Stomach smooth muscle (tissue), 2 donors: ENCODE measurements around the gene MAGEA9.
"Not testable (repeated sequence)": the region's sequence is repeated elsewhere in the genome, so short reads cannot be mapped to it uniquely, and the experiment has no call there.

Experiments used
- H3K27ac ChIP-seq: one replicate; pipeline ENCODE4 v1.7.0; 2013; ENCODE audit warnings: mild to moderate bottlenecking, low read length, inconsistent platforms
- H3K27me3 ChIP-seq, 2 donors: one replicate each; pipeline ENCODE4 v1.7.0; 2013; ENCODE audit warnings: low read length in 2 of 2; ENCODE audit not compliant: insufficient read depth in 2 of 2, control insufficient read depth in 1 of 2
- H3K36me3 ChIP-seq, 2 donors: one replicate each; pipeline ENCODE4 v1.7.0; 2013; ENCODE audit warnings: low read length in 2 of 2; ENCODE audit not compliant: control insufficient read depth in 2 of 2, insufficient read depth in 2 of 2
- H3K4me1 ChIP-seq: one replicate; pipeline ENCODE4 v1.7.0; 2013; ENCODE audit warnings: low read length; ENCODE audit not compliant: control insufficient read depth, insufficient read depth
- H3K4me3 ChIP-seq, 2 donors: one replicate each; pipeline ENCODE4 v1.7.0; 2013; ENCODE audit warnings: low read length in 2 of 2
- H3K9ac ChIP-seq, 2 donors: one replicate each; pipeline ENCODE4 v1.7.0; 2013; ENCODE audit warnings: low read length in 2 of 2, mild to moderate bottlenecking in 1 of 2
- H3K9me3 ChIP-seq, 2 donors: one replicate each; pipeline ENCODE4 v1.7.0; 2013; ENCODE audit warnings: low read length in 2 of 2; ENCODE audit not compliant: control insufficient read depth in 2 of 2
- donor health status: healthy.
- donor health status: Pancreatic carcinoma.

The MAGEA9 gene

GRCh38 chrX:149781727-149782126, at the start of gene MAGEA9:
TSS of gene MAGEA9 (plus strand) at chrX:149781930. CDS start at chrX:149786211, 4,281 bp downstream.
- H3K27ac ChIP-seq, H3K27me3 ChIP-seq, H3K9ac ChIP-seq, H3K9me3 ChIP-seq, H3K4me1 ChIP-seq, H3K4me3 ChIP-seq, H3K36me3 ChIP-seq: not testable (repeated sequence)

- not testable (repeated sequence) for H3K9ac ChIP-seq, H3K27ac ChIP-seq, H3K4me3 ChIP-seq, H3K9me3 ChIP-seq, H3K27me3 ChIP-seq, H3K4me1 ChIP-seq, H3K36me3 ChIP-seq
These were observed 39.5 kb upstream of the MAGEA9 start for GRCh38 chrX:149742269-149742668.

GRCh38 chrX:149746390-149747007, 35.2 kb upstream of the MAGEA9 start:
- not testable (repeated sequence) for H3K4me1 ChIP-seq, H3K36me3 ChIP-seq, H3K27me3 ChIP-seq, H3K9me3 ChIP-seq, H3K9ac ChIP-seq, H3K27ac ChIP-seq, H3K4me3 ChIP-seq

- Histone ChIP-seq H3K36me3 (no peaks in the 10 kb centered on the region), H3K9me3 (no peaks in the 10 kb centered on the region), H3K27ac (no peak overlapping the region), H3K4me3 (no peak overlapping the region), H3K27me3 (no peaks in the 10 kb centered on the region), H3K4me1 (no peaks in the 10 kb centered on the region), H3K9ac (no peak overlapping the region)
These were observed 24.3 kb upstream of the MAGEA9 start for GRCh38 chrX:149757206-149758067.

- no peak overlapping the region for H3K9ac ChIP-seq
- no peaks in the 10 kb centered on the region for H3K9me3 ChIP-seq
- H3K27ac ChIP-seq = no peak overlapping the region
- H3K4me1 ChIP-seq = no peaks in the 10 kb centered on the region
- no peaks in the 10 kb centered on the region for H3K27me3 ChIP-seq
- H3K4me3 ChIP-seq = no peak overlapping the region
- H3K36me3 ChIP-seq = no peaks in the 10 kb centered on the region
These were observed 23.5 kb upstream of the MAGEA9 start for GRCh38 chrX:149758068-149758714.

GRCh38 chrX:149758715-149759078, 23.0 kb upstream of the MAGEA9 start:
- H3K27me3 ChIP-seq, H3K9me3 ChIP-seq, H3K36me3 ChIP-seq, H3K9ac ChIP-seq, H3K27ac ChIP-seq, H3K4me1 ChIP-seq, H3K4me3 ChIP-seq: not testable (repeated sequence)

- H3K36me3 ChIP-seq = no peaks in the 10 kb centered on the region
- no peaks in the 10 kb centered on the region for H3K4me1 ChIP-seq
- no peaks in the 10 kb centered on the region for H3K27me3 ChIP-seq
- H3K9me3 ChIP-seq = no peaks in the 10 kb centered on the region
- H3K27ac ChIP-seq = no peak overlapping the region
- H3K9ac ChIP-seq = no peak overlapping the region
- H3K4me3 ChIP-seq = no peak overlapping the region
These were observed 21.9 kb upstream of the MAGEA9 start for GRCh38 chrX:149759824-149760223.

- Histone ChIP-seq H3K36me3 (no peaks in the 10 kb centered on the region), H3K9me3 (no peaks in the 10 kb centered on the region), H3K27me3 (no peaks in the 10 kb centered on the region), H3K4me1 (no peaks in the 10 kb centered on the region), H3K27ac (no peak overlapping the region), H3K9ac (no peak overlapping the region), H3K4me3 (no peak overlapping the region)
These were observed 20.8 kb upstream of the MAGEA9 start for GRCh38 chrX:149760965-149761364.

- not testable (repeated sequence) for H3K4me1 ChIP-seq, H3K27me3 ChIP-seq, H3K36me3 ChIP-seq, H3K9me3 ChIP-seq, H3K27ac ChIP-seq, H3K9ac ChIP-seq, H3K4me3 ChIP-seq
These were observed 19.7 kb upstream of the MAGEA9 start for GRCh38 chrX:149761858-149762674.

- no peaks in the 10 kb centered on the region for H3K9me3 ChIP-seq
- H3K27ac ChIP-seq = no peak overlapping the region
- no peak overlapping the region for H3K9ac ChIP-seq
- H3K27me3 ChIP-seq = no peaks in the 10 kb centered on the region
- no peak overlapping the region for H3K4me3 ChIP-seq
- no peaks in the 10 kb centered on the region for H3K4me1 ChIP-seq
- H3K36me3 ChIP-seq = no peaks in the 10 kb centered on the region
These were observed 18.8 kb upstream of the MAGEA9 start for GRCh38 chrX:149762696-149763614.
